Stimulated activated memory B cell treated with anti-CD40 and anti-IgM and Interleukin-4, amounts not matched to agents 10 μg/mL and 1 μg/mL and 100 μg/mL, for 72 hours (primary cell): ENCODE measurements around the gene EIF2D.

ENCODE experiments used
- ATAC-seq: fragments of 150-1000 bp; cut with Tn5 transposase; 2 replicates; pipeline ENCODE4 v1.10.0; 2021
- H3K27ac Mint-ChIP-seq: one replicate; pipeline ENCODE4 v1.8.0; 2022; ENCODE audit warnings: mild to moderate bottlenecking, mixed read lengths
- H3K27me3 Mint-ChIP-seq: one replicate; pipeline ENCODE4 v1.8.0; 2022; ENCODE audit warnings: mixed read lengths
- H3K36me3 Mint-ChIP-seq: one replicate; pipeline ENCODE4 v1.8.0; 2022; ENCODE audit warnings: mixed read lengths
- H3K4me1 Mint-ChIP-seq: one replicate; pipeline ENCODE4 v1.8.0; 2022; ENCODE audit warnings: mixed read lengths
- H3K4me3 Mint-ChIP-seq: one replicate; pipeline ENCODE4 v1.8.0; 2022; ENCODE audit warnings: mild to moderate bottlenecking, moderate library complexity, mixed read lengths
- H3K9me3 Mint-ChIP-seq: one replicate; pipeline ENCODE4 v1.8.0; 2022; ENCODE audit warnings: mixed read lengths

Gene EIF2D

GRCh38 chr1:206608108-206608698 lies 4.1 kb downstream of the EIF2D start:
- Mint-ChIP-seq H3K27ac (peak overlapping the region; percentile 84), H3K4me3 (no peak overlapping the region), H3K4me1 (peaks cover 55% of the 10 kb centered on the region), H3K9me3 (no peaks in the 10 kb centered on the region), H3K36me3 (peaks cover 41% of the 10 kb centered on the region), H3K27me3 (no peaks in the 10 kb centered on the region)
- no peak for ATAC-seq

GRCh38 chr1:206606867-206607266 lies 5.4 kb downstream of the EIF2D start:
- no peaks in the 10 kb centered on the region for H3K9me3 Mint-ChIP-seq
- no peaks in the 10 kb centered on the region for H3K27me3 Mint-ChIP-seq
- peaks cover 52% of the 10 kb centered on the region for H3K4me1 Mint-ChIP-seq
- no peak overlapping the region for H3K4me3 Mint-ChIP-seq
- peaks cover 51% of the 10 kb centered on the region for H3K36me3 Mint-ChIP-seq
- peak overlapping the region; percentile 52 for H3K27ac Mint-ChIP-seq
- ATAC-seq = no peak

GRCh38 chr1:206604861-206605260 lies 7.4 kb downstream of the EIF2D start:
- Mint-ChIP-seq H3K9me3 (no peaks in the 10 kb centered on the region), H3K27ac (no peak overlapping the region), H3K36me3 (peaks cover 52% of the 10 kb centered on the region), H3K4me3 (no peak overlapping the region), H3K27me3 (no peaks in the 10 kb centered on the region), H3K4me1 (peaks cover 34% of the 10 kb centered on the region)
- ATAC-seq = no peak

DNA sequence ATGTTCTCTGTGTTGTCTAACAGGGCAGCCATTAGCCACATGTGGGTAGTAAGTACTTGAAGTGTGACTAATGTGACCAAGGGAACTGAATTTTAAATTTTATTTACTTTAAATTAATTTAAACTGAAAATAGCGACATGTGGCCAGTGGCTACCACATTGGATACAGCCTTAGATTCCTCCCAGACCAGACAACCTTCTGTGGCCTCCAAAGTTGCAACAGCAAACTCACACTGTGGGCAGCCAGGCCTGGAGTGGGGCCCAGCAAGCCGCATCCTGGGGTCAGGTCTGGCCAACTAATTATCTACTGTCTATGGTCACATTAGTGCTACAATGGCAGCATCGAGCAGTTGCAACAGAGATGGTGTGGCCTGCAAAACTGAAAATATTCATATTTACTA lies 11.7 kb downstream of the EIF2D start:
- no peak for ATAC-seq
- Mint-ChIP-seq H3K4me3 (no peak overlapping the region), H3K27ac (no peak overlapping the region), H3K4me1 (no peaks in the 10 kb centered on the region), H3K9me3 (no peaks in the 10 kb centered on the region), H3K36me3 (peaks cover 51% of the 10 kb centered on the region), H3K27me3 (no peaks in the 10 kb centered on the region)

DNA sequence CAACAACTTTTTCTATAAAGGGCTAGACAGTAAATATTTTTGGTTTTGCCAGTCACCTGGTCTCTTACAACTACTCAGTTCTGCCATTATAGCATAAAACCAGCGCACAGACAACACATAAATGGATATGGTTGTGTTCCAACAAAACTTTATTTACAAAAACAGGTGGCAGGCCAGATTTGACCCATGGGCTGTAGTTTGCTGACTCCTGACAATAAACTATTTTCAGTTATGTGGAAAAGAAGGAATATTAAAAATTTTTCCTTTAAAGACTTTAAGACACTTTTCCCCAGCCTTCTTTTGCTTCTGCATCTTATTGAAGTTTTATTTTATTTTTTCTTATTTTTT lies 16.0 kb downstream of the EIF2D start:
- Mint-ChIP-seq H3K27ac (peak overlapping the region; percentile 31), H3K36me3 (peaks cover 64% of the 10 kb centered on the region)

GRCh38 chr1:206595581-206596318 lies 16.5 kb downstream of the EIF2D start:
- no peaks in the 10 kb centered on the region for H3K9me3 Mint-ChIP-seq
- peaks cover 59% of the 10 kb centered on the region for H3K36me3 Mint-ChIP-seq
- H3K4me3 Mint-ChIP-seq = no peak overlapping the region
- no peak overlapping the region for H3K27ac Mint-ChIP-seq
- H3K4me1 Mint-ChIP-seq = no peaks in the 10 kb centered on the region
- H3K27me3 Mint-ChIP-seq = no peaks in the 10 kb centered on the region
- no peak for ATAC-seq

More for the DNA sequence above, 16.0 kb downstream of the EIF2D start:
- H3K9me3 Mint-ChIP-seq = no peaks in the 10 kb centered on the region
- no peaks in the 10 kb centered on the region for H3K4me1 Mint-ChIP-seq
- no peak overlapping the region for H3K4me3 Mint-ChIP-seq
- no peak for ATAC-seq
- no peaks in the 10 kb centered on the region for H3K27me3 Mint-ChIP-seq

DNA sequence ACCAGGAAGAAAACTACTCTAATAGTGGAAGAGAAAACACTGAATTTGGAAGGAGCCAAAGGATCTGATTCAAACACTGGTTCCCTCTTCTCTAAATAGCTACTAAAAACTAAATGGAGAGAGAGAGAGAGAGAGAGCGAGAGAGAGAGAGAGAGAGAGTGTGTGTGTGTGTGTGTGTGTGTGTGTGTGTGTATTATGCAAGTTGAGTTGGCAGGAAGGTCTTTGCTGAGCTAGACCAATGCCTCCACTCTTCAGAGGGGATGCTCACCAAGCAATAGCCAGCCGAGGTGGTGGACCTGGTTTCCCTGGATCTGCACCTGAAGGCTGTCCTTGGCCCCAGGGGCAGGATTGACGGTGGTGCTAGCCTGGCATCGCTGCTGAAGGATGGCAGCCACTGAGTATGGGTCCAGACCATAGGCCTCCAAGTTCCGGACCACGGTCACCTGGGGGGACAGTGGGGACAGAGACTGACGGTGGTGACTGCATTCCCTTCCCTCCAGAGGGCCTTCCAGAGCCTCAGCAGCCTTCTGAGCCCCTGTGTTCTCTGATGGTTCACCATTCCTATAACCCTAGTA lies 18.8 kb downstream of the EIF2D start:
- no peak for ATAC-seq
- H3K9me3 Mint-ChIP-seq = no peaks in the 10 kb centered on the region
- peak overlapping the region; percentile 15 for H3K27ac Mint-ChIP-seq
- H3K36me3 Mint-ChIP-seq = peaks cover 51% of the 10 kb centered on the region
- H3K4me1 Mint-ChIP-seq = peaks cover 15% of the 10 kb centered on the region
- no peak overlapping the region for H3K4me3 Mint-ChIP-seq
- no peaks in the 10 kb centered on the region for H3K27me3 Mint-ChIP-seq

- Mint-ChIP-seq H3K9me3 (no peaks in the 10 kb centered on the region), H3K4me3 (no peak overlapping the region), H3K4me1 (peaks cover 15% of the 10 kb centered on the region), H3K36me3 (peaks cover 54% of the 10 kb centered on the region), H3K27me3 (no peaks in the 10 kb centered on the region), H3K27ac (peak overlapping the region; percentile 15)
- ATAC-seq = no peak
Measured at GRCh38 chr1:206591696-206592095, 20.6 kb downstream of the EIF2D start.

DNA sequence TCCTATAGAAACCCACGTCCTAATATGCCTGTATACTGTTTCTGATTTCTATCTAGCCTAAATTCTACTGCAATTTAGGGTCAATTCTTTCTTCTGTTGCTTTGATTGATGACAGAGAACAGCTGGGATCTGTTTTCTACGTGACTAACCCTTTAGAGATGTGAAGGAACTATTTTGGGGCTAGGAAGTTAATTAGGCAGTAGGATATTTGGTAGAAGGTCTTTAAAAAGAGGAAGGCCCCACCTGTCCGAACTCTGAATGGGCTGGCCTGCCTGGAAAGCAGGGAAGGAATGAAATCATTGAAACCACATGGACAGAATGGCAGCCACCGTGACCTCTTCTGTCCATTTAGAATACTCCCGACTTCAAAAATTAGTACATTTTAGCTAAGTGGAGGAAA lies 21.0 kb downstream of the EIF2D start:
- H3K4me3 Mint-ChIP-seq = no peak overlapping the region
- peaks cover 52% of the 10 kb centered on the region for H3K36me3 Mint-ChIP-seq
- H3K27me3 Mint-ChIP-seq = no peaks in the 10 kb centered on the region
- H3K4me1 Mint-ChIP-seq = peaks cover 15% of the 10 kb centered on the region
- H3K9me3 Mint-ChIP-seq = no peaks in the 10 kb centered on the region
- no peak for ATAC-seq
- H3K27ac Mint-ChIP-seq = peak overlapping the region; percentile 15

GRCh38 chr1:206590025-206590758 lies 22.1 kb downstream of the EIF2D start:
- no peak overlapping the region for H3K4me3 Mint-ChIP-seq
- H3K4me1 Mint-ChIP-seq = peaks cover 16% of the 10 kb centered on the region
- no peaks in the 10 kb centered on the region for H3K27me3 Mint-ChIP-seq
- no peaks in the 10 kb centered on the region for H3K9me3 Mint-ChIP-seq
- H3K36me3 Mint-ChIP-seq = peaks cover 57% of the 10 kb centered on the region
- peak overlapping the region; percentile 15 for H3K27ac Mint-ChIP-seq
- ATAC-seq = peak; percentile 86

DNA sequence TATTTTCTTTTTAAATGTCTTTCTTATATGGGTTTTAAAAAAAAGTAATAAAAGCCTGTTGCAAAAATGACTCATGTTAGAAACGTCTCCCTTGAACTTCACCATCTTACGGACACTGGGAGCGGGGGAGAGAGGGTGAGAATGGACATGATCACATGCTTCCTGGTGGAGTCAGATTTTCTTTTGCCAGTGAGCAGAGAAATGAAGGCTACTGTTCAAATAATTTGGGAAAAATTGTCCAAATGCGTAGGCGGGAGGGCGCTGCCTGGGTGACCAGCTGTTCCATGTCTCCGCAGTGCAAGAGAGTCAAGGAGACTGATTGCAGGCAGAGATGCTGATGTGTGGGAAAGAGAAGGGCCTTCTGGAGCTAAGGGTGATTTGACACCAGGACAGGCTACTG lies 23.1 kb downstream of the EIF2D start:
- no peaks in the 10 kb centered on the region for H3K27me3 Mint-ChIP-seq
- ATAC-seq = no peak
- no peak overlapping the region for H3K4me3 Mint-ChIP-seq
- H3K4me1 Mint-ChIP-seq = peaks cover 20% of the 10 kb centered on the region
- H3K27ac Mint-ChIP-seq = peak overlapping the region; percentile 15
- H3K36me3 Mint-ChIP-seq = peaks cover 52% of the 10 kb centered on the region
- H3K9me3 Mint-ChIP-seq = no peaks in the 10 kb centered on the region

- no peaks in the 10 kb centered on the region for H3K27me3 Mint-ChIP-seq
- H3K4me3 Mint-ChIP-seq = no peak overlapping the region
- peak overlapping the region; percentile 15 for H3K27ac Mint-ChIP-seq
- H3K9me3 Mint-ChIP-seq = no peaks in the 10 kb centered on the region
- ATAC-seq = no peak
- H3K4me1 Mint-ChIP-seq = peaks cover 23% of the 10 kb centered on the region
- H3K36me3 Mint-ChIP-seq = peaks cover 48% of the 10 kb centered on the region
Measured at GRCh38 chr1:206588492-206588891, 23.8 kb downstream of the EIF2D start.

DNA sequence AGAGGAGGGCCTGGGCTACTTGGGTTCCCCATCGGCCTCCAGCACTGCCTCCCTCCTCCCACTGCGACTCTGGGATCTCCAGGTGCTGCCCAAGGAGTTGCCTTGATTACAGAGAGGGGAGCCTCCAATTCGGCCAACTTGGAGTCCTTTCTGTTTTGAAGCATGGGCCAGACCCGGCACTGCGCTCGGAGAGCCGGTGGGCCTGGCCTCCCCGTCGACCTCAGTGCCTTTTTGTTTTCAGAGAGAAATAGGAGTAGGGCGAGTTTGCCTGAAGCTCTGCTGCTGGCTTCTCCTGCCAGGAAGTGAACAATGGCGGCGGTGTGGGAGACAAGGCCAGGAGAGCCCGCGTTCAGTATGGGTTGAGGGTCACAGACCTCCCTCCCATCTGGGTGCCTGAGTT lies 24.4 kb downstream of the EIF2D start:
- peaks cover 29% of the 10 kb centered on the region for H3K4me1 Mint-ChIP-seq
- ATAC-seq = no peak
- H3K27me3 Mint-ChIP-seq = no peaks in the 10 kb centered on the region
- no peak overlapping the region for H3K4me3 Mint-ChIP-seq
- H3K36me3 Mint-ChIP-seq = peaks cover 48% of the 10 kb centered on the region
- H3K27ac Mint-ChIP-seq = peak overlapping the region; percentile 15
- H3K9me3 Mint-ChIP-seq = no peaks in the 10 kb centered on the region

GRCh38 chr1:206586501-206587445 lies 25.5 kb downstream of the EIF2D start:
- Mint-ChIP-seq H3K36me3 (peaks cover 39% of the 10 kb centered on the region), H3K27me3 (no peaks in the 10 kb centered on the region)
- ATAC-seq = no peak

More at GRCh38 chr1:206586501-206587445, 25.5 kb downstream of the EIF2D start:
- Mint-ChIP-seq H3K9me3 (no peaks in the 10 kb centered on the region), H3K27ac (peak overlapping the region; percentile 15), H3K4me1 (peaks cover 40% of the 10 kb centered on the region), H3K4me3 (no peak overlapping the region)
